ENCODE measurements around the gene GRIK3.

DNA sequence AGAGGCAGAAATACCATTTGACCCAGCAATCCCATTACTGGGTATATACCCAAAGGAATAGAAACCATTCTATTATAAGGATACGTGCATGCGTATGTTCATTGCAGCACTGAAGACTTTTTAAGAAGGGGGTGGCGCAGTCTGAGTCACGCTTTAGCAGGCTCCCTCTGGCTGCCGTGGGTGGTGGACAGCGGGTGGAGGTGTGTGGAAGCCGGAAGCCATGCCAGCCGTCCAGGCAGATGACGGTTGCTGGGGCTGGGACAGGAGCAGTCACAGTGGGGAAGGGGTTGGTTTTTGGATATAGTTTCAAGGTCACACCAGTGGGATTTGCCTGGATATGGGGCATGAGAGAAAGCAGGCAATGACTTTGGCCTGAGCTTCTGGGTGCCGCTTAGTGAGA lies 270.5 kb downstream of the GRIK3 start:
- TF ChIP-seq, protein P1, sequence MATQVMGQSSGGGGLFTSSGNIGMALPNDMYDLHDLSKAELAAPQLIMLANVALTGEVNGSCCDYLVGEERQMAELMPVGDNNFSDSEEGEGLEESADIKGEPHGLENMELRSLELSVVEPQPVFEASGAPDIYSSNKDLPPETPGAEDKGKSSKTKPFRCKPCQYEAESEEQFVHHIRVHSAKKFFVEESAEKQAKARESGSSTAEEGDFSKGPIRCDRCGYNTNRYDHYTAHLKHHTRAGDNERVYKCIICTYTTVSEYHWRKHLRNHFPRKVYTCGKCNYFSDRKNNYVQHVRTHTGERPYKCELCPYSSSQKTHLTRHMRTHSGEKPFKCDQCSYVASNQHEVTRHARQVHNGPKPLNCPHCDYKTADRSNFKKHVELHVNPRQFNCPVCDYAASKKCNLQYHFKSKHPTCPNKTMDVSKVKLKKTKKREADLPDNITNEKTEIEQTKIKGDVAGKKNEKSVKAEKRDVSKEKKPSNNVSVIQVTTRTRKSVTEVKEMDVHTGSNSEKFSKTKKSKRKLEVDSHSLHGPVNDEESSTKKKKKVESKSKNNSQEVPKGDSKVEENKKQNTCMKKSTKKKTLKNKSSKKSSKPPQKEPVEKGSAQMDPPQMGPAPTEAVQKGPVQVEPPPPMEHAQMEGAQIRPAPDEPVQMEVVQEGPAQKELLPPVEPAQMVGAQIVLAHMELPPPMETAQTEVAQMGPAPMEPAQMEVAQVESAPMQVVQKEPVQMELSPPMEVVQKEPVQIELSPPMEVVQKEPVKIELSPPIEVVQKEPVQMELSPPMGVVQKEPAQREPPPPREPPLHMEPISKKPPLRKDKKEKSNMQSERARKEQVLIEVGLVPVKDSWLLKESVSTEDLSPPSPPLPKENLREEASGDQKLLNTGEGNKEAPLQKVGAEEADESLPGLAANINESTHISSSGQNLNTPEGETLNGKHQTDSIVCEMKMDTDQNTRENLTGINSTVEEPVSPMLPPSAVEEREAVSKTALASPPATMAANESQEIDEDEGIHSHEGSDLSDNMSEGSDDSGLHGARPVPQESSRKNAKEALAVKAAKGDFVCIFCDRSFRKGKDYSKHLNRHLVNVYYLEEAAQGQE (IDR thresholded peaks at IDR 0.05; ENCODE audit: low read depth): no peak
- TF ChIP-seq, protein P2, sequence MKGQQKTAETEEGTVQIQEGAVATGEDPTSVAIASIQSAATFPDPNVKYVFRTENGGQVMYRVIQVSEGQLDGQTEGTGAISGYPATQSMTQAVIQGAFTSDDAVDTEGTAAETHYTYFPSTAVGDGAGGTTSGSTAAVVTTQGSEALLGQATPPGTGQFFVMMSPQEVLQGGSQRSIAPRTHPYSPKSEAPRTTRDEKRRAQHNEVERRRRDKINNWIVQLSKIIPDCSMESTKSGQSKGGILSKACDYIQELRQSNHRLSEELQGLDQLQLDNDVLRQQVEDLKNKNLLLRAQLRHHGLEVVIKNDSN (IDR thresholded peaks at IDR 0.05): no peak
- TF ChIP-seq, protein P3, sequence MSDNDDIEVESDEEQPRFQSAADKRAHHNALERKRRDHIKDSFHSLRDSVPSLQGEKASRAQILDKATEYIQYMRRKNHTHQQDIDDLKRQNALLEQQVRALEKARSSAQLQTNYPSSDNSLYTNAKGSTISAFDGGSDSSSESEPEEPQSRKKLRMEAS (IDR thresholded peaks at IDR 0.05): no peak
- TF ChIP-seq CREB1 (IDR thresholded peaks at IDR 0.05; ENCODE audit: low read depth): no peak
- TF ChIP-seq TAF1 (IDR thresholded peaks at IDR 0.05; ENCODE audit: low read depth): no peak
- TF ChIP-seq YY1 (IDR thresholded peaks at IDR 0.05; ENCODE audit: low read depth): no peak
- TF ChIP-seq EP300 (IDR thresholded peaks at IDR 0.05; ENCODE audit: borderline replicate concordance): no peak
- TF ChIP-seq CEBPB (IDR thresholded peaks at IDR 0.05): no peak
- TF ChIP-seq TCF12 (IDR thresholded peaks at IDR 0.05; ENCODE audit: low read depth): no peak
- TF ChIP-seq ZBTB7A (IDR thresholded peaks at IDR 0.05; ENCODE audit: low read depth): no peak
